HG03575 (cell line): ENCODE data around the gene OR7A10.
"Not testable (repeated sequence)": the region's sequence is repeated elsewhere in the genome, so short reads cannot be mapped to it uniquely, and the experiment has no call there.

Source experiments
- ATAC-seq: cut with Tn5 transposase; IDR thresholded peaks from one replicate; pipeline ENCODE4 v1.9.1; 2021; ENCODE audit not compliant: unreplicated experiment, insufficient number of reproducible peaks, low FRiP score; ENCODE audit errors: extremely low read depth

Gene OR7A10

DNA sequence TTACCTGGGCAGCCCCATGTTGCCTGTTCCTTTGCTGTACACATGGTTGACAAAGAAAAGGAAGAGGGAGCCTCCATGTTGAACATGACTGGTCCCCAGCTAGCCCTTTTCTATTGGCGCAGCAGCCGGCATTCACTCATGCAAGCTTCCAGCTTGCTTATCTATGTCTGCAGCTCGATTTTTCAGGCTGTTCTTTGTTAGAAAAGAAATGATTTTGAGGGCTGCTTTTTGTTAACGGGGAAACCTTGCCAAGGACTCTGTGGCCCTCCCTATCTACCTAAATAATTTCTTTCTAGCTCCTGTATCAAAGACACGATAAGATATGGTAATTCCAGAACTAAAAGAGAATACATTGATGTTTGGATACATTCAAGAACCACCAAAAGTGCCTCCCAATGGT is 50.0 kb downstream of the OR7A10 start:
- no peak for ATAC-seq

DNA sequence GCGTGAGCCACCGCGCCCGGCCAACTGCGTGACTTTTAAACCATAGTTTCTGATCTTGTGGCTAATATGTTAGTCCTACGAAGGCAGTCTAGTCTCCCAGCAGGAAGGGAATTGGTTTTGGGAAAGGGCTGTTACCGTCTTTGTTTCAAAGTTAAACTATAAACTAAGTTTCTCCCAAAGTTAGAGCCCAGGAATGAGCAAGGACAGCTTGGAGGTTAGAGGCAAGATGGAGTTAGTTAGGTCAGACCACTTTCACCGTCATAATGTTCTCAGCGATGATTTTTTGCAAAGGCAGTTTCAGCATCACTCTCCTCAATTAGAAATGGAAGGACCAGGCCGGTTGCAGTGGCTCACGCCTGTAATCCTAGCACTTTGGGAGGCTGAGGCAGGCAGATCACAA is 52.7 kb downstream of the OR7A10 start:
- ATAC-seq = no peak

DNA sequence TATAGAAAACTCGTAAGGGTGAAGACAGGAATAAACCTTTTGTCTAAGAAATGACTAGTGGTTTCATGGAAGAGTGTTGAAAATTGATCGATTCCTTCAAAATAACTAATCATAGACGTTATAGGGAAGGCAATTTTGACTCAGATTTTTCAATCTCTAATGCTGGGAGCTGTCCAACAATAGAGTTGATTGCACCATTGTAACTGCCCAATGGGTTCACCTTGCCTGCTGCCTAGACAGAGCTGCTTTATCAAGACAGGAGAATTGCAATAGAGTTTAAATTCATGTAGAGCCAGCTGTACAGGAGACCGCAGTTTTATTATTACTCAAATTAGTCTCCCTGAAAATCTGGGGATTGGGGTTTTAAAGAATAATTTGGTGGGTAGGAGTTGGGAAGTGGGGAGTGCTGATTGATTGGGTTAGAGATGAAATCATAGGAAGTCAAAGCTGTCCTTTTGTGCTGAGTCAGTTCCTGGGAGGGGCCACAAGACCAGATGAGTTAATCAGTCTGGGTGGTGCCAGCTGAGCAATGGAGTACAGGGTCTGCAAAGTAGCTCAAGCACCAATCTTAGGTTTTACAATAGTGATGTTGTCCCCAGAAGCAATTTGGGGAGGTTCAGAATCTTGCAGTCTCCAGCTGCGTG is 53.5 kb downstream of the OR7A10 start:
- ATAC-seq = no peak

DNA sequence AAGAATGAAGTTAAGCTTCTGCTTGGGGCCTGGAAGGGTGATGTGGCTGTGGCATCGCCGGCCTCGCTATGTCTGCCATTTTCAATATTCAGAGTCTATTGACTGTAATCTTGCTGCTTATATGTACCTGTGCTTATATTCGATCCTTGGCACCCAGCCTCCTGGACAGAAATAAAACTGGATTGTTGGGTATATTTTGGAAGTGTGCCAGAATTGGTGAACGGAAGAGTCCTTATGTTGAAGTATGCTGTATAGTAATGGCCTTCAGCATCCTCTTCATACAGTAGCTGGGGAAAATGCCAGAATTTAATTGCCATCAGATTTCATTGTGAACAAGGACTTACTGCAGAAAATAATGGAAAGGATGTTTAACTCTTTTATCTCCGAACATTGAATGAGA is 56.5 kb downstream of the OR7A10 start:
- not testable (repeated sequence) for ATAC-seq
